Measurements from ENCODE around the gene DDO. TPM values are rescaled to one million over a fixed set of nuclear protein-coding genes. Genes with fewer than 3 reads are reported as not detected.

Gene DDO
- total RNA-seq, 1 donor from 2014 or later: not detected

DNA sequence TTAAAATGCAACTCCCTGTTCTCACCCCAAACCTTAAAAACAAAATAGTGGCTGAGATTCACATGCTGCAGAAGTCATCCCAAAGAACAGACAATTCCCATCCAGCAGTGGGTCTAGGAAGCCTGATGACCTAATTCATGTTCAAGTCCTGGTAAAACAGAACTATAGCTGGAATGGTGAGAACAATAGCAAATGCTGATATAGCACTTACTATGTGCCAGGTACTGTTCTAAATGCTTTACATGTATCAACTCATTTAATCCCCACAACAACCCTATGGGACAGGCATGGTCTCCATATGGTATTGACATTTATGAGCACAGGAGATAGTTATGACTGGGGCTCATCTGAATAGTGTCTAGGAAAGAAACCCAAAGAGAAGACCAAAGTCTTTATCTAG, 5.6 kb downstream of the DDO start:
- H3K4me3 ChIP-seq (ENCODE audit: low read depth, low read length): no peak overlapping the region
- no peak for DNase-seq (ENCODE audit: low read depth)
- TF ChIP-seq CTCF (conservative IDR thresholded peaks at IDR 0.05; ENCODE audit: low read depth, low read length): no peak

DNA sequence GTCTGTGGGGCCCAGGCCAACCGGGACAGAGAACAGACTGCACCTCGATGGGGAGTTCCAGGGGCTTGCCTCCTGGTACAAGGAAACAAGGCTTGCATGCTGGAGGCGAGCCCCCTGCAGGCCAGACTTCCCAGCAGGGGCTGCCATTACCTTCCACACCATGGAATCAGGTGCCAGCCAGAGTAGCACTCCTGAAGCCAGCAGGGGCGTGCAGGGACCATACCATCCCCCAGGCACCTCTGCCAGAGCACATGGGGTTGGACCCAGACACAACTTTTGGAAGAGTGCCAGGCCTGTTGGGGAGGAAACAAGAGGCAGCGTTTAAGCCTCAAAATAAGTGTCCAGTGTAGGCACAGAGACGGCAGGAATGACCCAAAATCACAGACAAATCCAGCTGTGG, 6.5 kb downstream of the DDO start:
- H3K4me3 ChIP-seq (ENCODE audit: low read depth, low read length): no peak overlapping the region
- TF ChIP-seq CTCF (conservative IDR thresholded peaks at IDR 0.05; ENCODE audit: low read depth, low read length): no peak
- no peak for DNase-seq (ENCODE audit: low read depth)

- DNase-seq (ENCODE audit: low read depth): no peak
- H3K4me3 ChIP-seq (ENCODE audit: low read depth, low read length): no peak overlapping the region
- no peak for TF ChIP-seq CTCF (conservative IDR thresholded peaks at IDR 0.05; ENCODE audit: low read depth, low read length)
Observed at GRCh38 chr6:110404607-110405006, 10.8 kb downstream of the DDO start.

DNA sequence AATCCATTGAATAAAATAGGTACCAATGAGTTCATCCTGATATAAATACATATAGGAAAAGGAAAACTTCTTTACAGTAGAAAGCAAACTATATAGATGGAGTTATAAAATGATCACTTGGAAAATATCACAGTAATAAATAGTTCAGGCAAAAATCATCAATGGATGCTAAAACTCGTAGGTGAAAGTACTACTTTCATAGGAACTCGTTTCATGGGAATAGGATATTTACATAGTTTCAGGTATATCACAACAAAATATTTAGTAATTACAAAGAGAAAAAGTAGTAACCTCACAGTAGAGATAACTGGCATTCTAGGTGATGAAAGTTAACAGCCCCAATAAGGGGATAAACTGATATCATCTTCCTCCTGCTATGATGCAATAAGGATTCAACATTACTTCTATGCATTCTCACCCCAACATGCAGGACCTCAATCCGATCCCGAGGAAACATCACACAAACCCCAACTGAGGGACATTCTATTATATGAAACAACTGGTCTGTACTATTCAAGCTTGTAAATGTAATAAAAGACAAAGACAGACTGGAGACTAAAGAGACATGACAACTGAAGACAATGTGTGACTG, 13.7 kb downstream of the DDO start:
- no peak for TF ChIP-seq CTCF (conservative IDR thresholded peaks at IDR 0.05; ENCODE audit: low read depth, low read length)
- DNase-seq (ENCODE audit: low read depth): no peak

GRCh38 chr6:110400208-110400607, 15.2 kb downstream of the DDO start:
- H3K4me3 ChIP-seq (ENCODE audit: low read depth, low read length): peak overlapping the region; percentile 30
- DNase-seq (ENCODE audit: low read depth): no peak
- no peak for TF ChIP-seq CTCF (conservative IDR thresholded peaks at IDR 0.05; ENCODE audit: low read depth, low read length)

More for the DNA sequence above, 13.7 kb downstream of the DDO start:
- no peak overlapping the region for H3K4me3 ChIP-seq (ENCODE audit: low read depth, low read length)

GRCh38 chr6:110399219-110400071, 15.9 kb downstream of the DDO start:
- DNase-seq (ENCODE audit: low read depth): no peak
- TF ChIP-seq CTCF (conservative IDR thresholded peaks at IDR 0.05; ENCODE audit: low read depth, low read length): no peak
- H3K4me3 ChIP-seq (ENCODE audit: low read depth, low read length): peak overlapping the region; percentile 30
